HG02798 (cell line): ENCODE results near the gene HACD2.
"Not testable (repeated sequence)": the region's sequence is repeated elsewhere in the genome, so short reads cannot be mapped to it uniquely, and the experiment has no call there.

Experiments used
- ATAC-seq: cut with Tn5 transposase; IDR thresholded peaks from one replicate; pipeline ENCODE4 v1.9.1; 2021; ENCODE audit warnings: mild to moderate bottlenecking; ENCODE audit not compliant: unreplicated experiment, poor library complexity

HACD2 gene

DNA sequence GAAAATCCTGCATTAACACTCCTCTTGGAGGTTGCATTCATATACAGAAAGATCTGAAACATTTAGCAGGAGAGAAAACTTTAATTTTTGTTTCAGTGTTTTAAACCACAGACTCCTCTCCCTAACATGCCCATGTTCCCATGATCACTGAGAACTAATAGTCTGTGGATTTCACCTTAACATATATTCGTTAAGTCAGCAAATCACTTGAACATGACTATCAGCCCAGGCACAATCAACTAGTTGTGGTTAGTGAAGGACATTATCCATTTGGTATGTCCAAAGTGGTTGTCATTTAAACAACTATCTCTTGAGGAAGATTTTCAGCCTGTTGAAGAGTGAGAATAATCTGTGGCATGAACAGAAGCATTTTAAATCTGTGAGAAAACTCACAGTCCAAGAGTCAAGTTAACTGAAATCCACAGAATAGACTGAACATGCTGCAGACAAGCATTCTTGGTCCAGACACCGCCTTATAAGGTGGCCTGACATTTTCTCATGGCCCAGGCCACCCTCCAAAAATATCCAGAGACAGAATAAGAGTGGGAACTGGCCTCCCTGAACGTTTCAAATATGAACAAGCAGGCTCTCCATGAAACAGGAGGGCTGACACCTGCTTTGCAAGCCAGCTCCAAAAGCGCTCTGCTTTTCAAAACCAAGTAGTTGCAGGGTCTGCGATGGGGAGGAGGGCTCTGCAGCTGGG lies 96.1 kb downstream of the HACD2 start:
- no peak for ATAC-seq

DNA sequence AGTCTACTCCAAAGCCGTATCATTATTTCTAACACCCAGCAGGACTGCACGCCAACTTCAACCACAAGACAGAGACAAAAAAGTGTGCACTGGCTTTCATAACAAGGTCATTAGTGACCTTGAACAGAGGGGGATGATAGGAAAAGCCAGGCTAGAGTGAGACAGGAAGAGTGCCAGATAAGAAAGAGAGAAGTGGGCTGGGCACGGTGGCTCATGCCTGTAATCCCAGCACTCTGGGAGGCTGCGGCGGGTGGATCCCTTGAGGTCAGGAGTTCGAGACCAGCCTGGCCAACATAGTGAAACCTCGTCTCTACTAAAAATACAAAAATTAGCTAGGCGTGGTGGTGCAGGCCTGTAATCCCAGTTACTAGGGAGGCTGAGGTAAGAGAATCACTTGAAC lies 97.8 kb downstream of the HACD2 start:
- not testable (repeated sequence) for ATAC-seq

DNA sequence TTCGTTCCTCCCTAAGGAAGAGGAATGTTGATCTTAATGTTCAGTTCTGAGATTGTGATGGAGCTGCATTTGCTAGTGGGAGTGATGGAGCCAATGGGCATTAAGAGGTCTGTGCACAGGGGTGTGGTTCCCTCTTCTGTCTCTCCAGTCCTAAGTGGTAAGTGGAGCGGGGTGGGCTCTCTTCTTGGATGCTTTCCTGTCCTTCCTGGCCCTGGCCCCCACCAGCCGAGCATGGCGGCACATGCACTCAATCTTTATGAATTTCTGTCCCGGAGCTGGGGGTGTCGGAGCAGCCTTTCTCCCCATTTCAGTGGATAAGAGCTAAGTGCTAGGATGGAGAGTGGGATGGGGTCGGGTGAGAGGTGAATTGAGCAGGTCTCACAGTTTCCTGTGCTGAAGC lies 98.4 kb downstream of the HACD2 start:
- ATAC-seq = no peak

DNA sequence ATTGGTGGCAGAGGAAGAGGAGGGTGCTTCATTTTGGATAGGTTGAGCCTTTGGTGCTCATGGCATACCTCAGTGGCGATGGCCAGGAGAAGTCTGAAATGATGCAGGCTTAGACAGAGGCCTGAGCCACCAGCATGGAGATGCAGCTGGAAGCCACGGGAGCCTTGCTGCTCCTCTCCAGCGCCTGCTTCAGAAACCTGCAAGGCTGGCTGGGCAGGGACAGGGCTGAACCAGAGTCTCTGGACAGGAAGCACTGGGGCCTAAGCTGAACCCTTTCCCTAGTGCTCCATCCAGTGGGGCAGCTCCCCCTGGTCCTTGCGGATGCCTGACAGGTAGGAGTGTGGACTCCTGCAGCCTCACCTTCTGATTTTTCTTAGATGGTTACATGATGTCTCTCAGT lies 99.3 kb downstream of the HACD2 start:
- no peak for ATAC-seq

DNA sequence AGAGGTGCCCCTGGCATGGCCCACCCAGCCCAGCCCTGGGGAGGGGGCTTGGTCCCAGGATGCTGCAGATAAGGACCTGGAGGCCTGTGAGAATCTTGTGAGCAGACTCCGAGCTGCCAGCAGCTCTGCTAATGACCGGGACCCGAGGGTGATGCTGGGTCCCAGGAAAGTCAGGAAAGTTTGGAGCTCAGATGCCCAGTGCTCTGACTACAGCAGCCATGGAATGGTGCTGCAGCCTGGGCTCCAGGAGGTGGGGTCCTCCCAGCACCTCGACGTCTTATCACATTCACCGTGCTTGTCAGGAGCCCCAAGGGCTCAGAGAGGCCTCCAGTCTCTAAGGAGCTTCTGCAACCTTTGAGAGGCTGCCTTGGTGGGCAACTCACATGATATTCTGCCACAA lies 101.7 kb downstream of the HACD2 start:
- no peak for ATAC-seq

DNA sequence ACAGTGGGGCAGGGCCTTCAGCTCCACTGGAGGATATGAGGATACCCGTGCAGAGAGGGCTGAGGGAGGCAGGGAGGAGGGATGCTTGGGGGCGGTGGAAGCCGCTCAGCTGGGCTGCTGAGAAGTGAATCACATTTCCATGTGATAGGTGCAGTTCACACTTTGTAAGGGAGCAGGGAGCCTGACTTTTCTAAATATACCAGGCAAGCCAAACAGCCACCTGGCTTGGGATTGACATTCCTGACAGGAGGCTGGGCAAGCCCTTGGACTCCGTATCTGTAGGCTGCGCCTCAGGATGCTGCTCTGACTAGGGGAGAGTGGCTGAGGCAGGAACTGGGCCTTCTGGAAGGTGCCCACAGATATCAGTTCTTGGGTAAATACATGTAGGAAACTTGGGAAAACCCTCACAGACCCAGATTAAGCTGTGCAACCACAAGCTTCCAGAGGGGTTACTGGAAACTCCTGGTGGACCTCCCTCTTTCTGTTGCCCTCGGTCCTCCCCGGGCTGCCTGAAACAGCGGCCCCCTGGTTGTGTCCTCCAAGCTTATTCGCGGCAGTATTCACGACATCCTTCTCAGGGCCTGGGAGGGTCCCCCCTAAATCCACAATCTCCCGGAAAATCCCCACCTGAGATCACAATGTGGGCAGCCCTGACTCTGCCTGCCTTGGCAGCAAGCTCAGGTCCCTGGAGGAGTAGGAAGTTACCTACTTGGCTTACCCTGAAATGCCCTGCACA lies 103.0 kb downstream of the HACD2 start:
- ATAC-seq = no peak

DNA sequence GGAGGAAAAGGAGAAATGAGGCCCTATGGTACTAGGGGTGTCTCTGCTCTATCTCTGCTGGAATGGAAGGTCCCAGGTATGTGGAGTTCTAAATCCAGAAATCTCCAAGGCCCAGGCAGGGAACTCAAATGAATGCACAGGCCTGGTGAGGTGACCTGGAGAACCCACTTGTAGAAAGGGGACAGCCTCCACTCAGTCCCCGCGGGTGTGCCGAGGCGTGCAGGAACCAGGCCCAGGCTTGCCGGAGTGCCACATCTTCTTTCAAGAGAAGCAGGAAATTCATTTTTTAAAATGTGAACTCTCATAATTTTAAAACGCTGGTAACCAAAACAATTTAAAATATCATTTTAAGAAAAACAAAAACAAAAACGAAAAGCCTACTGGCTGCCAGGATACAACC lies 103.8 kb downstream of the HACD2 start:
- no peak for ATAC-seq

DNA sequence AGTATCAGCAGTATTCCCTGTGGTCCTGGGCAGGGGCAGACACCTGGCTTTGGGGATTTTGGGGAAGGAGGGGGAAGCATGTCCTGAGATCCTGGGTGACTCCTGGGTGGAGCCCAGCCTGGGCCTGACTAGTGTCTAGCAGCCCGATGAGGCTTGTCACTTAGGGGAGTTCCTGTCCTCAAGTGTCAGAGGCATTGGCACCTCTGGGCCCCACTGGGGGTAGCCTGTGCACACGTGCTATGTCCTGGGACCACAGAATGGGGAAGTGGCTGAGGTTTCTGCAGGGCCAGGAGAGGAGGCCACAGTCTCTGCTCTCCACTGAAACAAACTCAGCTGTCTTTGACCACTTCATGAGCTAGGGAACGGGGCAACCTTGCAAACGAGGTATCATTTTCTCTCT lies 104.4 kb downstream of the HACD2 start:
- ATAC-seq = no peak

DNA sequence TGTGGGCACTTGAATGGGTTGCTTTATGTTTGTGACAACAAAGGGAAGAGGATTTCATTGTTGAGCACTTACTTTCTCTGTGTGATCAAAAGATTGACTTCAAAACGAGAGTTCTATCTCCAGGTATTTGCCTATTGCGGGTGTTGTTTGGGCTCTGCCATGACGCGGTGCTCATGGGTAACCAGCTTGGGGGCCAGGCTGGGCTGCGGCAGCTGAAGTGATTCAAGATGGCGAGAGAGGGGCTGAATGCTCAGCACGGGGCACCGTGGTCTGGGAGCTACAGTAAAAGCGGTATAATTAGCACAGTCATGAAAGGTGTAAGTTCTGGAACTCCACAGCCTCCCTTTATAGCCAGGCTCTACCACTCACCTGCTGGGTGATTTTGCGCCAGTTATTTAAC lies 105.0 kb downstream of the HACD2 start:
- no peak for ATAC-seq

DNA sequence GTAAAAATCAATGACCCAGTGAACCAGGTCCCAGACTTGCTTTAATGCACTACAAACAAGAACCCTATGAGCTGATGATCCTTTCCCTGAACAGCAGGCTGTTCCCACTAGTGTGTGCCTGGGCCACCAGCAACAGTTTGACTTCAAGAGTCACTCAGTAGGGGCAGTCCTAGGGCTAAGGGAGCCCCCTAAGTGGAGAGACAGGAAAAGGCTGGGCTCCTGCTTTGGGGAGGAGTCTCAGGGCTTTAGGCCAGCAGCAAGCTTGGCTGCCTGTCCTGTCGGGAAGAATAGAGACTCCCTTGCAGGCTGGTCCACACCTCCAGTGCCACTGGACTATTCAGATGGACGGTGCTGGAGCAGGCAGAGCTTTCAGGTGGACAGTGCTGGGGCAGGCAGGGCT lies 106.5 kb downstream of the HACD2 start:
- ATAC-seq = no peak

DNA sequence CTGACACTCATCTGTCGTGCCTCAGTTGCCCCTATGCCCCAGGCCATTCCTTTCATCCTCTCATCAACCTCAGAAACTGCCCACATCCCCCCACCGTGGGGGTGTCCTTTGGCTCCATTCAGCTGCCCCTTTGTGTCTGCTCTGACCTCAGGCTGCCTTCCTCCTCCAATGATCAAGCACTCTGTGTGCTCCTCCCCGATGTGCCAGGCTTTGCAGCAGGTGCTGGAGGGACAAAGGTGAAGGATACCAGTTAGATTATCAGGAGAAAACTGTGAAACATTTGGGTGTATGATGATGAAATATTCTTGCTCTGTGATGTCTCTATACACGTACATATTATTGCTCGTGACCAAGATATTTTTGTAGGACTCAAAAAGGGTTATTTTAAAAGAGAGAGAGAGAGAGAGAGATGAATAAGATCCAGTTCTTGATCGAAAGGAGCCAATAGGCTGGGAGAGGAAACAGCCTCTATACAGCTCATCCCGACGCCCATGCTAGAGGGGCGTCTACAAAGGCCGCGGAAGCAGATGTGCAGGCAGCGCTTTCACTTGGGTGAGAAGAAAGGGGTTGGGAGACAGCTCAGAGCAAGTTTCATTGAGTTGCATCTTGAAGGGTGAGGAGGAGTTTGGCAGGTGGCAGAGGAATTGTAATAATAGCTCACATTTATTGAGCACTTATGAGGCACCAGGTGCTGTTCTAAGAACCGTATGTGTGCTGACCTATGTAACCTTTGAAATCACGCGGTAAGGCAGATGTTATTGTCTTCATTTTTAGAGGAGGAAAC lies 107.7 kb downstream of the HACD2 start:
- no peak for ATAC-seq

DNA sequence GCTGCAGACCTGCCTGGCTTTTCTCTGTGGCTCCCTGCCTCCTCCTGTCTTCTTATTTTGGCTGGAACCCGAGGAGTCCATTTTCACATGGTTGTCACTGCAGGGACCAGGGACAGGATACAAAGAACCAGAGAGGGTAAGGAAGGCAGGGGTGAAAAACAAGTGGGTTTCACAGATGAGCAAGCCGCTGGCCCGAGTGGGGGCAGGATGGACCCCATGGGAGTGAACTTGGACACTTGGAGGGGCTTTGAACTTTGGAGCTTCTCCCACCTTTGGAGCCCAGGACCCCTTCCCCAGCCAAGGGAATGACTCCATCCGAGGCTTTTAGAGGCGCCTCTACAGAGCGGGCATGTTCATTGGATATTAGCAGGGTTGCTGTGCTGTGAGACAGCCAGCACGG lies 109.1 kb downstream of the HACD2 start:
- no peak for ATAC-seq

DNA sequence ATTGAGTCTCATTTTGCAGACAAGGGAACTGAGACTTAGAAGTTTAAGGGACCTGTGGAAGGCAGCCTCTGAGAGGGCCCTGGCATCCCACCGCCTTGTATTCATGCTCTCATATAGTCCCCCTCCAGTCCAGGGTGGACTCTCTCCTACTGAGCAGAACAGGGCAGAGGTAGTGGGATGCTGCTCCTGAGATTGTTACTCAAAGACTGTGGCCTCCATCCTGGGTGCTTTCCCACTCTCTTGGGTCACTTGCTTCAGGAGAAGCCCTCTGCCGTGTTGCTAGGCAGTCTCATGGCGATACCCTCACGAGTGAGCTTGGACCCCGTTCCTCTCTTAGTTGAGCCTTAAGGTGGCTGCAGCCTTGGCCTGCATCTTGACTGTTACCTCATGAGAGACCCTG lies 113.7 kb downstream of the HACD2 start:
- ATAC-seq = no peak

DNA sequence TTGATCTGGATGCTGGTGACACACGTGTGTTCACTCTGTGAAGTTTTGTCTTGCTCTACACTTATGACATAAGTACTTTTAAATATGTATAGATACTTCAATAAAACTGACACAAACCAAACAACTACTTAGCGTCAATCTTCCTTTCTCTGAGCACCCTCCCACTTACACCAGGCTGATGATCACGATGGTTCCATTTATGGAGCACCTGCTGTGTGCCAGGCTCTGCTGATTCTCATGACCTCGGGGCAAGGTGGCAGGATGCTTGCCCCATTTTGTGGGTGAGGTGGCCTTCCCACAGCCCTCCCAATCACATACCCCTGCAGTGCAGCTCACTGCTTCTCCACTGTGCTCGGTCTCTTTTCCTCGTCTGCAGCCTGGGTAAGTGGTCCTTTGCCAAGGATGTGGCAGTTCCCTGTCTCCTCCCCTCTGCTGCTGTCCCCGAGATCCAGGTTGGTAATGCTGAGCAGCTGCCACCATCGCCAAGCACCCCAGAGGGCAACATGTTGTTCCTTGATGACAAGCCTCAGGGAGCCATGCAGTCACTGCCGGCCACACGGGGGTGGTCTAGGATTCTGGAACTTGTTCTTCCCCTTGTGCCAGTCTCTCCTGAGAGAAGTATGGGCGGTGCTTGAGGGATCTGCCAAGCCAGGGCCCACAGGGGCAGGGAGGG lies 115.4 kb downstream of the HACD2 start:
- ATAC-seq = no peak

DNA sequence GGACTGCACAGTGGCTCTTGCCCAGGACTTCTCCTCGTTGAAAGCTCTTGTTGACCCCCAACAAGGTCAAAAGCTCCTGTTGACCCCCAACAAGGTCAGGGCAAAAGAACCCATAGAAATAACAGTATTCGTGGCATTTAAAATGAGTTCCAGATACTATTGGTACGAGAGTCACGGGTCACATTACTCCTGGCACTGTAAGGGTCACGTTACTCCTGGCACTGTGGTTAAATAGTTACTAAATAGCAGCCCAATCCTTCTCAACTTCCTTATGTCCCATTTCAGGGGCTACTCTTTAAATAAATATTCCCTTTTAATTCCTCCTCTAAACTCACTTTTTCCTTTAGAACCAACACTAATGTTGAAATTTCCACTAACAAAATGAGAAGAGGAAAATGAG lies 117.8 kb downstream of the HACD2 start:
- no peak for ATAC-seq

DNA sequence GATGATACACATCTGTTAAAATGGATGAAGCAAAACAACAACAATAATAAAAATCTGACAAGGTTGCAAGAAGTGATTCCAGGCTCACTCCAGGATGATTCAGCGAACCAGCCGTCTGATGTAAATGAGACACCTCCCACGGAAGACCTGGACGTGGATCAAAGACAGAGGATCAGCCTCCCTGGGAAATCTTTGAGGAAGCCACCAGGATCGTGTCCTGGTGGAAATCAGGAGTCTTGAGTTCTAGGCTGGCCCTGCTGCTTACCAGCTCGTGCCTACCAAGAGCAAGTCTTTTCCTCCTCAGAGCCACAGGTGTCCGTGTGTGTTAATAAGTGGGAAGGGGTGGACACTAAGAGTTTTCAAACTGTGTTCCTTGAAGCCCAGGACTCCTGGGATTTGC lies 120.6 kb downstream of the HACD2 start:
- ATAC-seq = no peak

DNA sequence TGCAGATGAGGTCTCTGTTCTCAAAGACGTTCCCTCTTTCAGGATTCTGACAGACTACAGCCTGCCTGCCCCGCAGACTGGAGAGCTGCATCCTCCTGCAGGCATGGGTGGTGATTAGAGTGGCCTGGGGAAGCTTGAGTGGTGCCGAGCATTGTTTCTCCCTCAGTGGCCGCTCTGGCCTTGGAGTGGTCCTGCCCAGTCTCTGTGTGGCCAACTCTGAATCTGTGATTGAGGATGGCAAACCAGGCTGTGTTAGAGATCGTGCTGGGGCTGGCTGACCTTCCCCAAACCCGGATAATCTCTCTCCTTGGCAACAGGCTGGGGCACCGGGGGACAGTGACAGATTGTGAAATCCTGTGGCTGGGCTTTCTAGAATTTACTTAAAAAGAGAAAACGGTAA lies 125.0 kb downstream of the HACD2 start:
- no peak for ATAC-seq

DNA sequence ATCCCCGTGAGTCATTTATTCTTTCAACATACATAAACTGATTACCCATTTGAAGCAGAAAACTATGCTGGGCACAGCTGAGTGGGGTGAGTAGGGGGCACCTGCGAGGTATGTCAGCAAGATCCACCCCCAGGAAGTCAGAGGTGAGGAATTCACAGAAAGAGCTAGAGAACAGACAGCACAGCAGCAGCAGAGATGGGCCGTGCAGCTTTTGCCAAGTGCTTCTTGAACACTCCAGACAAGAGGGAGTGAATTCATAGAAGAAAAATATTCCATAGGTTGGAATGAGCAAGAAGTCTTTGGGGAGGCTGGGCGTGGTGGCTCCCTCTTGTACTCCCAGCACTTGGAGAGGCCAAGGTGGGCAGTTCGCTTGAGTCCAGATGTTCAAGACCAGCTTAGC lies 126.6 kb downstream of the HACD2 start:
- no peak for ATAC-seq

DNA sequence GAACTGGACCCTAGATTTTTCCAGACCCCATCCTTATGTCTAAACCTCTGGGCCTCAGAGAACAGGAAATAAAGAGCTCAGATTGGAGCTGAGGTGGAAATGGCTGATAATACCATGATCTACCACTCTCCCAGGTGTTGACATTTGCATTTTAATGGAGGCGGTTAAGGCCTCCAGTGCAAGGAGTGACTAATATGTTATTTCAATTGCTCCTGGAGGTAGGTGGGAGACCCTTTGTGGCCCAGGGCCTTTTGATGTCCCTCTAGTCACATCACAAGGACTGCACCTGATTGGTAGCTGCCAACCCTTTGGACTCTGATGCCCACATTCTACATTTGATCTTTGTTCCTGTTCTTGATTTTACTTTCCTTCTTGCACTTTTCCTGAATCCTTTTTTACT lies 127.0 kb downstream of the HACD2 start:
- no peak for ATAC-seq

DNA sequence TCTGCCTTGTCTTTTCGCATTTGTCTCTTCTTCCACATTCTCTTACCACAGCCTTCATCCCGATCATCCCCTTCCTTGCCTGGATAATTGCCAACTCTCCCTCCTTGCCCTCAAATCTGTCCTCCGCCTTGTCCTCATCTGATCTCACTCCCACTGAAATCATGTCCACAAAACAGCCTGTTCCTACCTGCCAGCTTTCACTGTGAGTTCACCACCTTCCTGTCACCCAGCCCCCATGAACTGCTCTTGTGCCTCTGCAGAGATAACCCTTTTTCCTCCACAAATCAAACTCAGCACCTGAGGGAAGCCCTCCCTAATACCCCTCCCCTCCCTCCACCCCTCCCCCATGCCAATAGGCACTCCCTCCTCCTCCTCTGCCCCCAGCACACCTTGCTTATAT lies 131.2 kb downstream of the HACD2 start:
- no peak for ATAC-seq

DNA sequence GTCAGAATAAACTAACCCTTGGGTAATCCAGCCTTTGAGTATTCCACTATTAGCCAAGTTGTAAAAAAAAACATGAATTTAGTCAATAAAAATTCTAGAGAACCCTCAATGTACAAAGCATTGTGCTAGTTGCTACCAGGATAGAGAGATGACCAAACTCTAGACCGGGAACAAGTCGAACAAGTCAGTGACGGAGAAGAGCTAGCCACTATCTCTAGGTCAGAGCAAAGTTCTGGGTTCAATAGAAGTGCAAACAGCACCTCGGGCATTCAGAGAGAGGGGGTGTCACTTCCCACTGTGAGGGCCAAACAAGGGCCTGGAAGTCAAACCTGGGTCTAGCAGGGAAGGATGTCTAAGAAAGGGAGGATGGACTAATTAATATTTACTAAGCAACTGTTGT lies 133.7 kb downstream of the HACD2 start:
- no peak for ATAC-seq
